PFSK-1 (cell line): ENCODE data around the gene SNX32.

Experiments used
- FOXP2 ChIP-seq: optimal IDR thresholded peaks from 2 replicates; pipeline ENCODE3; 2011; ENCODE audit warnings: borderline replicate concordance, control low read depth, inconsistent platforms; ENCODE audit not compliant: insufficient read depth; ENCODE audit errors: extremely low read length, extremely low read depth
- POLR2AphosphoS5 ChIP-seq: IDR thresholded peaks from 2 replicates; pipeline ENCODE4 v1.6.1; 2012; ENCODE audit warnings: low read depth, mild to moderate bottlenecking, control low read depth, low read length, moderate library complexity
- SIN3A ChIP-seq: IDR thresholded peaks from 2 replicates; pipeline ENCODE4 v1.6.1; 2012; ENCODE audit warnings: mild to moderate bottlenecking, low read length, moderate library complexity, borderline replicate concordance; ENCODE audit not compliant: insufficient read depth
- TAF1 ChIP-seq: IDR thresholded peaks from 2 replicates; pipeline ENCODE4 v1.6.1; 2012; ENCODE audit warnings: low read length, control low read depth, borderline replicate concordance; ENCODE audit not compliant: insufficient read depth
- TF ChIP-seq, protein P1 (sequence below), 2 experiments: IDR thresholded peaks; 2 replicates each; pipeline versions ENCODE4 v1.6.1 to v1.8.0; 2011 to 2012; ENCODE audit warnings: low read depth in 2 of 2, low read length in 2 of 2, control low read depth in 1 of 2, inconsistent platforms in 1 of 2, mild to moderate bottlenecking in 1 of 2, moderate library complexity in 1 of 2; ENCODE audit not compliant: insufficient read depth in 1 of 2

The SNX32 gene

DNA sequence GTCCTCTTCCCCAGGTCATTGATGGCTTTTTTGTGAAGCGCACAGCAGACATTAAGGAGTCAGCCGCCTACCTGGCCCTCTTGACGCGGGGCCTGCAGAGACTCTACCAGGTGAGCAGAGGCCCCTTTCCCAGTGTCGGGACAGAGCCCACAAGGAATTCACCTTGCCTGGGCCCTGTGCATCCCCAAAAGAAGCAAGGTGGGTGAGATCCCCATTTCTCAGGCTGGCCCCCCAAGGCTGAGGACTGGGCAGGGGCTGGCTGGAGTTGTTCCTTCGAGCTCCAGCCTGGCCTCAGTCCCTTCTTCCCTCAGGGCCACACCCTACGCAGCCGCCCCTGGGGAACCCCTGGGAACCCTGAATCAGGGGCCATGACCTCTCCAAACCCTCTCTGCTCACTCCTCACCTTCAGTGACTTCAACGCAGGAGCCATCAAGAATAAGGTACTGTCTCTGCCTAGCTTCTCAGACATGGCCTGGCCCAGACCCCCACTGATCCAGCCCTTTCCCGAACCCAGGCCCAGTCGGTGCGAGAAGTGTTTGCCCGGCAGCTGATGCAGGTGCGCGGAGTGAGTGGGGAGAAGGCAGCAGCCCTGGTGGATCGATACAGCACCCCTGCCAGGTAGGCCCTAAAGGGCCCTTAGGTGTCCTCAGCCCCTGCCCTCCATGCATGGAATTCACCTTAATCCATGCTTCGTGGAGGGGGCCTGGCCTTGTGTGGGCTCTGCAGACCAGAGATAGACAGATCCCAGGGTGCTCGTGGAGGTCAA lies 31.1 kb downstream of the SNX32 start:
- no peak for TF ChIP-seq POLR2AphosphoS5
- no peak for TF ChIP-seq SIN3A
- no peak for TF ChIP-seq FOXP2
- TF ChIP-seq, protein P1, sequence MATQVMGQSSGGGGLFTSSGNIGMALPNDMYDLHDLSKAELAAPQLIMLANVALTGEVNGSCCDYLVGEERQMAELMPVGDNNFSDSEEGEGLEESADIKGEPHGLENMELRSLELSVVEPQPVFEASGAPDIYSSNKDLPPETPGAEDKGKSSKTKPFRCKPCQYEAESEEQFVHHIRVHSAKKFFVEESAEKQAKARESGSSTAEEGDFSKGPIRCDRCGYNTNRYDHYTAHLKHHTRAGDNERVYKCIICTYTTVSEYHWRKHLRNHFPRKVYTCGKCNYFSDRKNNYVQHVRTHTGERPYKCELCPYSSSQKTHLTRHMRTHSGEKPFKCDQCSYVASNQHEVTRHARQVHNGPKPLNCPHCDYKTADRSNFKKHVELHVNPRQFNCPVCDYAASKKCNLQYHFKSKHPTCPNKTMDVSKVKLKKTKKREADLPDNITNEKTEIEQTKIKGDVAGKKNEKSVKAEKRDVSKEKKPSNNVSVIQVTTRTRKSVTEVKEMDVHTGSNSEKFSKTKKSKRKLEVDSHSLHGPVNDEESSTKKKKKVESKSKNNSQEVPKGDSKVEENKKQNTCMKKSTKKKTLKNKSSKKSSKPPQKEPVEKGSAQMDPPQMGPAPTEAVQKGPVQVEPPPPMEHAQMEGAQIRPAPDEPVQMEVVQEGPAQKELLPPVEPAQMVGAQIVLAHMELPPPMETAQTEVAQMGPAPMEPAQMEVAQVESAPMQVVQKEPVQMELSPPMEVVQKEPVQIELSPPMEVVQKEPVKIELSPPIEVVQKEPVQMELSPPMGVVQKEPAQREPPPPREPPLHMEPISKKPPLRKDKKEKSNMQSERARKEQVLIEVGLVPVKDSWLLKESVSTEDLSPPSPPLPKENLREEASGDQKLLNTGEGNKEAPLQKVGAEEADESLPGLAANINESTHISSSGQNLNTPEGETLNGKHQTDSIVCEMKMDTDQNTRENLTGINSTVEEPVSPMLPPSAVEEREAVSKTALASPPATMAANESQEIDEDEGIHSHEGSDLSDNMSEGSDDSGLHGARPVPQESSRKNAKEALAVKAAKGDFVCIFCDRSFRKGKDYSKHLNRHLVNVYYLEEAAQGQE (IDR thresholded peaks at IDR 0.05; ENCODE audit: insufficient read depth in 1 of 2, low read depth in 2 of 2, low read length in 2 of 2): no peak
- no peak for TF ChIP-seq TAF1

DNA sequence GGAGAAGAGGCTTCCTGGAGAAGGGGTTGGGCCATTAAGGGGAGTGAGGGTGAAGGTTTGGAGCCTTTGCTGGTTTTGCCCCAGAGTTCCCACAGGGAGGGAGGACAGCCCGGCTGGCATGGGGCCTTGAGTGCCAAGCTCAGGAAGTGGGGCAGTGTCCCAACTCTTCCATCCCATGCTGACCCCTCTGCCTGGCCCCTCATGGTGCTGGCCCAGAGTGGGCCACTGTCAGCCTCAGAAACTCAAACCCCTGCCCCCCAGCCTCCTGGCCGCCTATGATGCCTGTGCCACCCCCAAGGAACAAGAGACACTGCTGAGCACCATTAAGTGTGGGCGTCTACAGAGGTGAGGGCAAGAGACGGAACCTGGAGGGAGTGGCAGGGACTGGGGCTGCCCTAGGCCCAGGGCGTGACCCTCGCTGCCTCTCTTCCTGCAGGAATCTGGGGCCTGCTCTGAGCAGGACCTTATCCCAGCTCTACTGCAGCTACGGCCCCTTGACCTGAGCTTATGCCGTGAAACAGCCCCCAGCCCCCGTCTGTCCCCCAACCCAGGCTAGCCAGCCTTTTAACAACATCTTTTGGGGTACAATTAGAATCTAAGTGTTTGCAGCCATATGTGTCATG lies 31.9 kb downstream of the SNX32 start:
- TF ChIP-seq TAF1 (no peak), POLR2AphosphoS5 (no peak), SIN3A (no peak), FOXP2 (no peak)
- TF ChIP-seq, protein P1 (IDR thresholded peaks at IDR 0.05; ENCODE audit: insufficient read depth in 1 of 2, low read depth in 2 of 2, low read length in 2 of 2): no peak

DNA sequence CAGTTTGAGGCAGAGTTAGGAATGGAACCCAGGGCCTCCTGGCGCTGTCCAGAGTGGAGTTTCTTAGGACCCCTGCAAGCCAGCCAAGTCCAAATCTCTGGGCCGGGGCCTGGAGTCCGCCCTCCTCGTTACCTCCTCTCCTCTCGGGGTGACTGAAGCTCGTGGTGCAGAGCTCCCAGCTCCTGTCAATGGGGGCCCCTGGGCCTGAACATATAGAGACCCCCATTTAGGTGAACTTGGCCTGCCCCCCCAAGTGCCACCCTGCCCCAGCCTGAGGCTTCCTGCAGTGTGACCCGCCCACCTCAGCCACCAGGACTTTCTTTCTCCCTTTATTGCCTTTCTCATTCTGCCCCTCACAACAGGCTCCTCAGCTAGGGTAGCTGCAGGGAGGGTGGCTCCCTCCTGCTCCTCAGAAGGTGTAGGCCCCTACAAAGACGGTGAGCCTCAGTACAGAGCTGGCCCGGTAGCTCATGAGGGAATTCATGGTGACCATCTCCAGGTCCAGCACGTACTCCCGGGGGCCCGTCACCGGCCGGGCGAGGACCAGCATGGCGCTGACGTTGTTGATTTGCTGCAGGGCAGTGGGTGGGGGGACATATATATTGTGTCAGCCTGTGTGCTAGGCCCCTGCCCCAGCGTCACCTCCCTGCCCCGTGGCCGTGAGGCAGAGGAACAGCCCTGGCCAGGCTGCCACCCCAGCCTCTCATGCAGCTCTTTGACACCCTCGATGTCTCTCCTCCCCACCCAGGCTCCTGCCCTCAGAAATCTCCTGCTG lies 32.9 kb downstream of the SNX32 start:
- TF ChIP-seq SIN3A (no peak), POLR2AphosphoS5 (no peak), FOXP2 (no peak), TAF1 (no peak)
- TF ChIP-seq, protein P1 (IDR thresholded peaks at IDR 0.05; ENCODE audit: insufficient read depth in 1 of 2, low read depth in 2 of 2, low read length in 2 of 2): no peak

DNA sequence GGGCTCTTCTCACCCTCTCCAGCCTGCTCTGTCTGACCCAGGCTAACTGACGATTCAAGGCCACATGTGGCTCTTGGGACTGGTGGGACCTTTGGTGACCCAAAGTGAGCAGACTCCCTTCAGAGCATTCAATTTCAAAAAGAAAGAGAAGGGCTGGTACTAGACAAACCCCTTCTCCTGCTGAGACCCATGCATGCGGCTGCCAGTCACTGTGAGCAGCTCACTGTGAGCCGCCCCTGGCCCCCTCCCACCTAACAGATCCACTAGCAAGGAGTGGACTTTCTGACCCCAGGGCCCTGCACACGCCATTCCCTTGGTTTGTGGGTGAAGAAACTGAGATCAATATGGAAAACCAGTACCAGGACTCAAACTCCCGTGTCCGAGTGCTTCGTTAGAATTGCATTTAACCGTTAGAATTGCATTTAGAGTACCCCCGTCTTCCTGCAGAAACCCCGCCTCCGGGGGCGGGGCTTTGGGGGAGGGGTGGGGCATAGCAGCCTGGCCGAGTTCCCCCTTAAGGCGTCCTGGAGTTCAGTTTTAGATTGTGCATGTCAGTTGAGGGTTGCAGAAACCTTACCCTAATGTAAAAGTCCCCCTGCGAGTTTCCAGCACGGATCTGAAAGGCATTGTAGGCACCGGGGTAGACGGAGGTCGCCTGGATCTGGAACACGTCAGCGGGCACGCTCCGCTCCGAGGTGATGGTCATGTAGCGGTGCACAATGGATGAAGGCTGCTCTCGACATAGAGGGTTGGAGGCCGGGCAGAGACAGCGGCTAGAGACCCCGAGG lies 33.7 kb downstream of the SNX32 start:
- TF ChIP-seq TAF1 (no peak), POLR2AphosphoS5 (no peak), FOXP2 (no peak), SIN3A (no peak)
- TF ChIP-seq, protein P1 (IDR thresholded peaks at IDR 0.05; ENCODE audit: insufficient read depth in 1 of 2, low read depth in 2 of 2, low read length in 2 of 2): no peak
